IMR-90 (cell line): ENCODE data around the gene RNFT2. TPM values are rescaled to one million over a fixed set of nuclear protein-coding genes. Genes with fewer than 3 reads are reported as not detected.
A peak's percentile ranks its signal among the peaks of the same experiment; 100 is the strongest.

Experiments used
- ATAC-seq: fragments of 200-7000 bp; cut with Tn5 transposase; 2 replicates; pipeline ENCODE4 v1.9.1; 2020; ENCODE audit warnings: low read depth, mild to moderate bottlenecking, moderate library complexity
- BruUV-seq: library from RNA; stranded (reverse); fragments of 400-500 nt; replicated peaks from 2 replicates; lab custom pipeline; 2021; lab: Mats Ljungman, UMichigan
- CTCF ChIA-PET: fragments of 300-600 bp; formaldehyde crosslinking; extraction: SDS; loops from one replicate; lab custom pipeline; 2021; ENCODE audit warnings: antibody characterized with exemption; lab: Yijun Ruan, JAX
- POLR2A ChIA-PET: fragments of 300-600 bp; sonication (Branson Sonifier 250); formaldehyde crosslinking; loops from one replicate; lab custom pipeline; 2022; ENCODE audit warnings: antibody characterized with exemption; ENCODE audit not compliant: unreplicated experiment; lab: Charles Lee
- DNase-seq: peaks from one replicate; pipeline ENCODE4 v3.0.0; 2013
- H2AFZ ChIP-seq: replicated peaks from 2 replicates; pipeline ENCODE3; 2013; ENCODE audit warnings: low read length, mild to moderate bottlenecking; ENCODE audit not compliant: poor library complexity
- H2AK5ac ChIP-seq: 2 replicates; pipeline ENCODE4 v1.6.1; 2013; ENCODE audit warnings: low read depth, low read length, inconsistent platforms
- H2AK9ac ChIP-seq: replicated peaks from 2 replicates; pipeline ENCODE3; 2013; ENCODE audit warnings: mild to moderate bottlenecking, low read depth, low read length, moderate library complexity; ENCODE audit not compliant: poor library complexity
- H2BK120ac ChIP-seq: 2 replicates; pipeline ENCODE4 v1.6.1; 2013; ENCODE audit warnings: low read depth, low read length, inconsistent platforms
- H2BK15ac ChIP-seq: 3 replicates; pipeline ENCODE4 v1.6.1; 2013; ENCODE audit warnings: low read depth, low read length, inconsistent platforms
- H2BK20ac ChIP-seq: 2 replicates; pipeline ENCODE4 v1.6.1; 2013; ENCODE audit warnings: low read depth, mild to moderate bottlenecking, inconsistent platforms, low read length, moderate library complexity
- H2BK5ac ChIP-seq: 2 replicates; pipeline ENCODE4 v1.6.1; 2013; ENCODE audit warnings: mild to moderate bottlenecking, low read depth, low read length, inconsistent platforms; ENCODE audit not compliant: poor library complexity, severe bottlenecking
- H3K14ac ChIP-seq: replicated peaks from 2 replicates; pipeline ENCODE4 v1.6.1; 2013; ENCODE audit warnings: low read depth, low read length, inconsistent platforms
- H3K18ac ChIP-seq: 2 replicates; pipeline ENCODE4 v1.6.1; 2013; ENCODE audit warnings: low read depth, low read length, control low read depth
- H3K23ac ChIP-seq: 2 replicates; pipeline ENCODE4 v1.6.1; 2013; ENCODE audit warnings: low read depth, low read length, inconsistent platforms
- H3K27ac ChIP-seq: 2 replicates; pipeline ENCODE4 v1.5.1; 2013; ENCODE audit warnings: mild to moderate bottlenecking, control low read depth, low read length; ENCODE audit not compliant: insufficient read depth
- H3K27me3 ChIP-seq: 2 replicates; pipeline ENCODE4 v1.6.1; 2013; ENCODE audit warnings: low read length; ENCODE audit not compliant: control insufficient read depth, insufficient read depth
- H3K36me3 ChIP-seq: 2 replicates; pipeline ENCODE4 v1.6.1; 2013; ENCODE audit warnings: low read length, mixed read lengths; ENCODE audit not compliant: control insufficient read depth, insufficient read depth
- H3K4ac ChIP-seq: 2 replicates; pipeline ENCODE4 v1.6.1; 2013; ENCODE audit warnings: low read depth, low read length, inconsistent platforms
- H3K4me1 ChIP-seq: 2 replicates; pipeline ENCODE4 v1.6.1; 2013; ENCODE audit warnings: low read length, mixed read lengths; ENCODE audit not compliant: control insufficient read depth, insufficient read depth
- H3K4me2 ChIP-seq: 2 replicates; pipeline ENCODE4 v1.6.1; 2013; ENCODE audit warnings: low read depth, mild to moderate bottlenecking, control low read depth, low read length, moderate library complexity
- H3K4me3 ChIP-seq: 2 replicates; pipeline ENCODE4 v1.5.1; 2013; ENCODE audit warnings: low read depth, mild to moderate bottlenecking, control low read depth, low read length, moderate library complexity; ENCODE audit not compliant: insufficient read depth
- H3K56ac ChIP-seq: 2 replicates; pipeline ENCODE4 v1.6.1; 2013; ENCODE audit warnings: low read length, inconsistent platforms; ENCODE audit not compliant: insufficient read depth; ENCODE audit errors: extremely low read depth
- H3K79me1 ChIP-seq, 2 experiments: 2 replicates each; pipeline ENCODE4 v1.6.1; 2013; ENCODE audit warnings: low read length in 2 of 2, inconsistent platforms in 1 of 2, low read depth in 1 of 2
- H3K9ac ChIP-seq: 2 replicates; pipeline ENCODE4 v1.6.1; 2013; ENCODE audit warnings: low read depth, low read length, control low read depth
- H3K9me1 ChIP-seq: 2 replicates; pipeline ENCODE4 v1.6.1; 2013; ENCODE audit warnings: low read length, inconsistent platforms; ENCODE audit not compliant: insufficient read depth
- H3K9me3 ChIP-seq: 2 replicates; pipeline ENCODE4 v1.6.1; 2013; ENCODE audit warnings: low read length; ENCODE audit not compliant: control insufficient read depth, insufficient read depth
- H4K20me1 ChIP-seq: 2 replicates; pipeline ENCODE4 v1.6.1; 2013; ENCODE audit warnings: low read length, inconsistent platforms; ENCODE audit not compliant: insufficient read depth
- H4K5ac ChIP-seq: 2 replicates; pipeline ENCODE4 v1.6.1; 2013; ENCODE audit warnings: mild to moderate bottlenecking, low read depth, low read length, control low read depth
- H4K8ac ChIP-seq, 2 experiments: 2 replicates each; pipeline ENCODE4 v1.6.1; 2013; ENCODE audit warnings: low read depth in 2 of 2, low read length in 2 of 2, control low read depth in 1 of 2, inconsistent platforms in 1 of 2
- H4K91ac ChIP-seq: 2 replicates; pipeline ENCODE4 v1.6.1; 2013; ENCODE audit warnings: low read depth, low read length, inconsistent platforms; ENCODE audit not compliant: insufficient read depth
- BHLHE40 ChIP-seq: fragments of 150-350 bp; IDR thresholded peaks from 2 replicates; pipeline ENCODE4 v1.6.1; 2016; ENCODE audit warnings: mild to moderate bottlenecking, low read depth, low read length
- CEBPB ChIP-seq: IDR thresholded peaks from 2 replicates; pipeline ENCODE4 v1.6.1; 2012; ENCODE audit warnings: low read depth, low read length, improper control_type of control experiment
- RFX5 ChIP-seq: IDR thresholded peaks from 2 replicates; pipeline ENCODE4 v1.8.0; 2012; ENCODE audit warnings: low read depth, mild to moderate bottlenecking, low read length, moderate library complexity
- WGBS, 2 experiments: methylation state at CpG; one replicate each; pipeline versions ENCODE4 v1.1.5 to v1.1.7; 2013; ENCODE audit warnings: missing lambda C conversion rate in 2 of 2; ENCODE audit not compliant: insufficient read length in 1 of 2; ENCODE audit errors: extremely low coverage in 2 of 2; 5-methylcytosine and 5-hydroxymethylcytosine counted together
- dilution Hi-C: fragments of 300-500 bp; cut with HindIII; formaldehyde crosslinking; loops from one replicate; pipeline ENCODE4 v1.14.3; 2018; ENCODE audit warnings: low sequenced_read_pairs; ENCODE audit not compliant: unreplicated experiment
- in situ Hi-C: fragments of 300-500 bp; cut with MboI; formaldehyde crosslinking; loops from 3 replicates; pipeline ENCODE4 v1.14.3; 2019; ENCODE audit warnings: low sequenced_read_pairs, inconsistent platforms, mixed read lengths
- intact Hi-C: fragments of 100-400 bp; cut with micrococcal nuclease; formaldehyde crosslinking; loops from 2 replicates; pipeline ENCODE4 v1.10.0; 2022
- polyA plus RNA-seq, 3 experiments: library from polyadenylated mRNA; depleted of rRNA; stranded (reverse); fragments of >200 nt; gene quantifications; 2 replicates each; pipeline ENCODE4 v1.2.3, GENCODE V29; 2012; ENCODE audit warnings: low replicate concordance in 1 of 3
- total RNA-seq: library from RNA; depleted of rRNA; stranded (reverse); fragments of >200 nt; gene quantifications from 2 replicates; pipeline ENCODE4 v1.2.3, GENCODE V29; 2012

Gene RNFT2
- total and polyA plus RNA-seq, 2 of the 4 experiments (the other 2 are of a cell fraction) = 1.6 to 2.3 TPM

- Histone ChIP-seq H3K4ac (no peak overlapping the region), H3K36me3 (no peaks in the 10 kb centered on the region), H3K4me3 (no peak overlapping the region), H2BK15ac (no peak overlapping the region), H3K56ac (no peak overlapping the region), H3K4me1 (no peaks in the 10 kb centered on the region), H3K27ac (no peak overlapping the region), H3K4me2 (no peak overlapping the region), H3K18ac (no peak overlapping the region), H2BK5ac (no peak overlapping the region), H4K5ac (no peak overlapping the region), H4K20me1 (no peaks in the 10 kb centered on the region), H2AK9ac (no peak overlapping the region), H3K9ac (no peak overlapping the region), H2AK5ac (no peak overlapping the region), H3K79me1 (no peaks in the 10 kb centered on the region), H3K14ac (no peak overlapping the region), H2BK120ac (no peak overlapping the region), H3K9me1 (no peaks in the 10 kb centered on the region), H3K9me3 (peaks cover 5% of the 10 kb centered on the region), H3K23ac (no peak overlapping the region), H4K91ac (no peak overlapping the region), H3K27me3 (peaks cover 44% of the 10 kb centered on the region), H2BK20ac (no peak overlapping the region), H2AFZ (no peak overlapping the region), H4K8ac (no peak overlapping the region)
- ATAC-seq = no peak
- TF ChIP-seq RFX5 (no peak), CEBPB (0 out of 2 replicates have a peak, but pooled peaks have one; percentile 1), BHLHE40 (no peak)
- WGBS, 2 experiments = 71% methylated on average over 1 of the region's 4 CpGs; no CpG with 5 or more reads in 1 of the 2 experiments
- DNase-seq = no peak
- in situ Hi-C loops (no loop called here), dilution Hi-C loops (no loop called here), intact Hi-C loops (no loop called here)
- no TSS peak for BruUV-seq
- ChIA-PET POLR2A (no interaction called here), CTCF (no interaction called here)
These were observed 136.3 kb downstream of the RNFT2 start for GRCh38 chr12:116874324-116874995.
